ENCODE measurements around the gene IL3. TPM values are rescaled to one million over a fixed set of nuclear protein-coding genes. Genes with fewer than 3 reads are reported as not detected.

IL3 gene
- polyA plus RNA-seq (ENCODE audit: insufficient read length in 4 of 4) = not detected

GRCh38 chr5:132060501-132061161 is at the start of gene IL3:
IL3 (plus strand) TSS chr5:132060655; CDS start chr5:132060707, 52 bp downstream.
- DNase-seq (ENCODE audit: low read depth in 4 of 4, low spot score in 2 of 4) = no peak

- no peak for DNase-seq (ENCODE audit: low read depth in 4 of 4, low spot score in 2 of 4)
Observed at GRCh38 chr5:132010989-132011621, 49.4 kb upstream of the IL3 start.

GRCh38 chr5:132011622-132012343 is 48.7 kb upstream of the IL3 start, which contains the start of gene ACSL6:
ACSL6 (minus strand) TSS chr5:132011658; CDS start chr5:132011553, 105 bp downstream.
- no peak for DNase-seq (ENCODE audit: low read depth in 4 of 4, low spot score in 2 of 4)

- DNase-seq (ENCODE audit: low read depth in 4 of 4, low spot score in 2 of 4) = peak; percentile 34 to 72 (median 58)
Observed at GRCh38 chr5:132012371-132013005, 48.0 kb upstream of the IL3 start.

GRCh38 chr5:132013006-132013689 is 47.3 kb upstream of the IL3 start:
- no peak for DNase-seq (ENCODE audit: low read depth in 4 of 4, low spot score in 2 of 4)

GRCh38 chr5:132013711-132014110 is 46.7 kb upstream of the IL3 start:
- DNase-seq (ENCODE audit: low read depth in 4 of 4, low spot score in 2 of 4) = no peak

GRCh38 chr5:132016721-132017250 is 43.7 kb upstream of the IL3 start:
- no peak for DNase-seq (ENCODE audit: low read depth in 4 of 4, low spot score in 2 of 4)

GRCh38 chr5:132017316-132017715 is 43.1 kb upstream of the IL3 start:
- no peak for DNase-seq (ENCODE audit: low read depth in 4 of 4, low spot score in 2 of 4)

- no peak for DNase-seq (ENCODE audit: low read depth in 4 of 4, low spot score in 2 of 4)
Observed at GRCh38 chr5:132017738-132018625, 42.5 kb upstream of the IL3 start.

- no peak for DNase-seq (ENCODE audit: low read depth in 4 of 4, low spot score in 2 of 4)
Observed at GRCh38 chr5:132019337-132019736, 41.1 kb upstream of the IL3 start.

GRCh38 chr5:132019857-132020555 is 40.4 kb upstream of the IL3 start:
- DNase-seq (ENCODE audit: low read depth in 4 of 4, low spot score in 2 of 4) = no peak

- no peak for DNase-seq (ENCODE audit: low read depth in 4 of 4, low spot score in 2 of 4)
Observed at GRCh38 chr5:132020568-132021339, 39.7 kb upstream of the IL3 start.

- DNase-seq (ENCODE audit: low read depth in 4 of 4, low spot score in 2 of 4) = no peak
Observed at GRCh38 chr5:132021654-132022053, 38.8 kb upstream of the IL3 start.

- DNase-seq (ENCODE audit: low read depth in 4 of 4, low spot score in 2 of 4) = no peak
Observed at GRCh38 chr5:132022737-132023136, 37.7 kb upstream of the IL3 start.

GRCh38 chr5:132023258-132024116 is 37.0 kb upstream of the IL3 start:
- no peak for DNase-seq (ENCODE audit: low read depth in 4 of 4, low spot score in 2 of 4)

GRCh38 chr5:132024117-132024435 is 36.4 kb upstream of the IL3 start:
- no peak for DNase-seq (ENCODE audit: low read depth in 4 of 4, low spot score in 2 of 4)

- no peak for DNase-seq (ENCODE audit: low read depth in 4 of 4, low spot score in 2 of 4)
Observed at GRCh38 chr5:132024789-132025402, 35.6 kb upstream of the IL3 start.
